Measurements from ENCODE around the gene ACTN1. TPM values are rescaled to one million over a fixed set of nuclear protein-coding genes. Genes with fewer than 3 reads are reported as not detected.

ACTN1 gene
- total and polyA plus RNA-seq, 2 experiments from 2014 or later: 88.0 to 163 TPM

DNA sequence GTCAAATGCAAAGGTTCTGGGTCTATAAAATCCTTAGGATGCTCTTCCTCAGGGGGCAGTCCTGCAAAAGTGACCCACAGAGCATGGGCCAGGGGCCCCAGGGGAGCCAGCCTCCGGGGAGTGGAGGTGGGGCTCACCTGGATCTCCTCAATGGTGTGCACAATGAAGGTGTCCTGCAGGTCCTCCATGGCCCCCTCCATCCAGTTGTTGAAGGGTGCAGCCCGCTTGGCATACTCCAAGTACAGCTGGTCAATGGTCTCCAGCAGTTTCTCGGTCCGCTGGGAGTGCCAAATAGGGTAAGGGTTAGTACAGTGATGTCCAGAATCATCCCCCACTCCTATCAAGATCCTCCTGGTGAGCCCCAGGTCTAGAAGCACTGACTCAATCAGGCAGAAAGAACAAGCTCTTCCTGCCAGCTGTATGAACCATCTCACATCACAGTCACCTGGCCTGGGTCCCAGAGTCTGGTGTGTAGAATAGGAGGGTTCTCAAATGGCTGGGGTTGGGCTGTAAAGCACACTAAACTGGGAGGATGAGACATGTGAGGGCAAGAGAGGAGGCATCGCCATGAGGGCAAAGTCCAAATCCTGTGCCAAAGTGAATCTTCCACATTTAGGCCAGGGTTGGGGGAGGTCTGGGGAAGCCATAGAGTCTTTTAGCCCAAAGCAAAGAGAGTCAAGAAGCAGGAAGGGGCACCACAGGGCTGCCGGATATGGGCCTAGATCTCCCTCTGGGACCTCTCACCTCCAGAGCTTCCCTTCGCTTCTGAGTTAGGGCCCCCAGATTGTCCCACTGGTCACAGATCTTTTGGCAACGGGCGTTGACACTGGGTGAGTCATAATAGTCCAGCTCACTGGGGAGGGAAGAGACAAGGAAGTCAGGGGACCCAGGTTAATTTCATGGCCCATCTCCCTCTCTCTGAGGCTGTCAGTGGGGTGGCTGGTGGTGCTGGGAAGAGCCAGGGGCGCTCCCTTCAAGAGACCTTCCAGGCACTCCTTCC, 94.8 kb downstream of the ACTN1 start:
- DNase-seq (ENCODE audit: low spot score): no peak
- no peak overlapping the region for H3K27ac ChIP-seq
- no peak overlapping the region for H3K4me3 ChIP-seq
- H3K4me2 ChIP-seq: no peak overlapping the region
- no peaks in the 10 kb centered on the region for H3K36me3 ChIP-seq (replicated peaks; ENCODE audit: insufficient read depth, low read depth)
- no peak overlapping the region for H2AFZ ChIP-seq
- H3K9me3 ChIP-seq (ENCODE audit: low read depth): no peaks in the 10 kb centered on the region
- no peaks in the 10 kb centered on the region for H4K20me1 ChIP-seq (ENCODE audit: insufficient read depth, poor library complexity, severe bottlenecking)
- no peak for TF ChIP-seq EZH2 (IDR thresholded peaks at IDR 0.05; ENCODE audit: borderline replicate concordance)
- no peak for TF ChIP-seq EZH2phosphoT487 (IDR thresholded peaks at IDR 0.05; ENCODE audit: low read depth, severe bottlenecking, unreplicated experiment)
- TF ChIP-seq, protein P1, sequence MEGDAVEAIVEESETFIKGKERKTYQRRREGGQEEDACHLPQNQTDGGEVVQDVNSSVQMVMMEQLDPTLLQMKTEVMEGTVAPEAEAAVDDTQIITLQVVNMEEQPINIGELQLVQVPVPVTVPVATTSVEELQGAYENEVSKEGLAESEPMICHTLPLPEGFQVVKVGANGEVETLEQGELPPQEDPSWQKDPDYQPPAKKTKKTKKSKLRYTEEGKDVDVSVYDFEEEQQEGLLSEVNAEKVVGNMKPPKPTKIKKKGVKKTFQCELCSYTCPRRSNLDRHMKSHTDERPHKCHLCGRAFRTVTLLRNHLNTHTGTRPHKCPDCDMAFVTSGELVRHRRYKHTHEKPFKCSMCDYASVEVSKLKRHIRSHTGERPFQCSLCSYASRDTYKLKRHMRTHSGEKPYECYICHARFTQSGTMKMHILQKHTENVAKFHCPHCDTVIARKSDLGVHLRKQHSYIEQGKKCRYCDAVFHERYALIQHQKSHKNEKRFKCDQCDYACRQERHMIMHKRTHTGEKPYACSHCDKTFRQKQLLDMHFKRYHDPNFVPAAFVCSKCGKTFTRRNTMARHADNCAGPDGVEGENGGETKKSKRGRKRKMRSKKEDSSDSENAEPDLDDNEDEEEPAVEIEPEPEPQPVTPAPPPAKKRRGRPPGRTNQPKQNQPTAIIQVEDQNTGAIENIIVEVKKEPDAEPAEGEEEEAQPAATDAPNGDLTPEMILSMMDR (IDR thresholded peaks at IDR 0.05; ENCODE audit: poor library complexity): no peak
- 95% methylated on average over 10 of the region's 10 CpGs for WGBS (ENCODE audit: low lambda C conversion rate, missing lambda C conversion rate)
- H3K4me1 ChIP-seq (ENCODE audit: insufficient read depth): no peaks in the 10 kb centered on the region
- no peaks in the 10 kb centered on the region for H3K9me2 ChIP-seq (replicated peaks; ENCODE audit: insufficient read depth)
- no peaks in the 10 kb centered on the region for H3K79me2 ChIP-seq
- H3K27me3 ChIP-seq: no peaks in the 10 kb centered on the region

DNA sequence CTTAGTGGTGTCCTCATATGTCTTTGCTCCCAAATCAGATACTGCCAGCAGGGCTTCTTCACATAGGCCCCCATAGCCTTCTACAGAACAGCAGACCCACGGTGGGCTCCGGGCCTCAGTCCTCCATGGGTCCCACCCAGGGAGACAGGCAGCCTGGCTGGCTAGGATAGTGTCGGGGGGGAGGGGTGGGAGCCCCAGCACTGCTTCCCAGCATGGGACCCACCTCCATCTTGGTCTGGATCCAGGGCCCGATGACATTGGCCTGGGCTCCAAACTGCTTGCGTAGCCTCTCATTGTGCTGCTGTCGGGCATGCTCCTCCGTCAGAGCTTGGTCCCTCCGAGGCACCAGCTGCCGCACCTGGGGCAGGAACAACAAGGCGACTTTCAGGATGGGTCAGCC, 96.9 kb downstream of the ACTN1 start:
- Histone ChIP-seq H3K4me3 (no peak overlapping the region), H3K27me3 (no peaks in the 10 kb centered on the region), H3K27ac (no peak overlapping the region), H2AFZ (no peak overlapping the region), H3K9me2 (replicated peaks; ENCODE audit: insufficient read depth) (no peaks in the 10 kb centered on the region), H4K20me1 (ENCODE audit: insufficient read depth, poor library complexity, severe bottlenecking) (no peaks in the 10 kb centered on the region), H3K9me3 (ENCODE audit: low read depth) (no peaks in the 10 kb centered on the region), H3K79me2 (no peaks in the 10 kb centered on the region), H3K4me1 (ENCODE audit: insufficient read depth) (no peaks in the 10 kb centered on the region), H3K36me3 (replicated peaks; ENCODE audit: insufficient read depth, low read depth) (no peaks in the 10 kb centered on the region), H3K4me2 (no peak overlapping the region)
- no peak for TF ChIP-seq EZH2phosphoT487 (IDR thresholded peaks at IDR 0.05; ENCODE audit: low read depth, severe bottlenecking, unreplicated experiment)
- TF ChIP-seq, protein P1 (IDR thresholded peaks at IDR 0.05; ENCODE audit: poor library complexity): no peak
- no peak for TF ChIP-seq EZH2 (IDR thresholded peaks at IDR 0.05; ENCODE audit: borderline replicate concordance)
- no peak for DNase-seq (ENCODE audit: low spot score)
- 98% methylated on average over 9 of the region's 10 CpGs for WGBS (ENCODE audit: low lambda C conversion rate, missing lambda C conversion rate)

DNA sequence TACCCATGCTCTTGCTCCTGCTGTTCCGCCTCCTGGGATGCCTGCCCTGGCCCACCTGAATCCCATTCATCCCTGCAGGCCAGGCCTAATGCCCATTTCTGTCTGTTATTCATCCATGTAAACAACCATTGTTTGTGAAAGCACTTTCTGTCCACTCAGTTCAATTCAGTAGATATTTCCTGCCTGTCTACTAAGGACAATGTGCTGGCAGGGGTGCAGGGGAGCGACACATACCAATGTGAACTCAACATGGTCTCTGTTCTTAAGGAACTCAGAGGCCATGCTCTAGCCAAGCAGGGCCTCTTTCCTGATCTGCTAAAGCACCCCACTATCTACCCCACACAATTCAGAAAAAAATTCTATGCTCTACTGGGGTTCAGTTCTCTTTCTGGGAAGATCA, 97.7 kb downstream of the ACTN1 start:
- Histone ChIP-seq H3K4me1 (ENCODE audit: insufficient read depth) (no peaks in the 10 kb centered on the region), H3K9me2 (replicated peaks; ENCODE audit: insufficient read depth) (no peaks in the 10 kb centered on the region), H3K4me2 (no peak overlapping the region), H2AFZ (no peak overlapping the region), H3K27me3 (no peaks in the 10 kb centered on the region), H3K79me2 (no peaks in the 10 kb centered on the region), H4K20me1 (ENCODE audit: insufficient read depth, poor library complexity, severe bottlenecking) (no peaks in the 10 kb centered on the region), H3K27ac (no peak overlapping the region), H3K36me3 (replicated peaks; ENCODE audit: insufficient read depth, low read depth) (no peaks in the 10 kb centered on the region), H3K4me3 (no peak overlapping the region), H3K9me3 (ENCODE audit: low read depth) (no peaks in the 10 kb centered on the region)
- no peak for DNase-seq (ENCODE audit: low spot score)
- TF ChIP-seq EZH2 (IDR thresholded peaks at IDR 0.05; ENCODE audit: borderline replicate concordance) (no peak), EZH2phosphoT487 (IDR thresholded peaks at IDR 0.05; ENCODE audit: low read depth, severe bottlenecking, unreplicated experiment) (no peak)
- TF ChIP-seq, protein P1 (IDR thresholded peaks at IDR 0.05; ENCODE audit: poor library complexity): no peak
- 97% methylated on average over 2 of the region's 2 CpGs for WGBS (ENCODE audit: low lambda C conversion rate, missing lambda C conversion rate)

Measured in hepatocyte (in vitro differentiated cells).